H9 (cell line): Measurements from ENCODE around the gene LGMN. TPM values are rescaled to one million over a fixed set of nuclear protein-coding genes. Genes with fewer than 3 reads are reported as not detected.

Experiments
- DNase-seq: peaks from one replicate; pipeline ENCODE4 v3.0.0-alpha.2; 2017
- H2AFZ ChIP-seq: one replicate; pipeline ENCODE4 v1.6.1; 2013; ENCODE audit warnings: mild to moderate bottlenecking, low read length, control low read depth, moderate library complexity
- H2AK5ac ChIP-seq: 2 replicates; pipeline ENCODE4 v1.6.1; 2013; ENCODE audit warnings: low read length, control low read depth, mixed read lengths; ENCODE audit not compliant: insufficient read length
- H2BK120ac ChIP-seq: one replicate; pipeline ENCODE4 v1.6.1; 2013; ENCODE audit warnings: low read depth, mild to moderate bottlenecking, low read length, control low read depth, inconsistent platforms; ENCODE audit not compliant: poor library complexity, severe bottlenecking
- H2BK12ac ChIP-seq: 2 replicates; pipeline ENCODE4 v1.6.1; 2013; ENCODE audit warnings: low read length, control low read depth, mixed read lengths, low read depth; ENCODE audit not compliant: insufficient read length
- H2BK15ac ChIP-seq: 2 replicates; pipeline ENCODE4 v1.6.1; 2013; ENCODE audit warnings: low read depth, low read length, control low read depth
- H2BK20ac ChIP-seq: one replicate; pipeline ENCODE4 v1.6.1; 2013; ENCODE audit warnings: low read depth, mild to moderate bottlenecking, low read length, control low read depth, inconsistent platforms; ENCODE audit not compliant: poor library complexity, severe bottlenecking
- H2BK5ac ChIP-seq: 2 replicates; pipeline ENCODE4 v1.6.1; 2013; ENCODE audit warnings: low read length, control low read depth, mixed read lengths; ENCODE audit not compliant: insufficient read length
- H3K14ac ChIP-seq: 2 replicates; pipeline ENCODE4 v1.6.1; 2013; ENCODE audit warnings: low read length, control low read depth; ENCODE audit not compliant: insufficient read depth
- H3K18ac ChIP-seq: 2 replicates; pipeline ENCODE4 v1.6.1; 2013; ENCODE audit warnings: low read depth, mild to moderate bottlenecking, mixed read lengths, low read length, control low read depth; ENCODE audit not compliant: insufficient read length
- H3K23ac ChIP-seq: 2 replicates; pipeline ENCODE4 v1.6.1; 2013; ENCODE audit warnings: low read length, control low read depth, mixed read lengths, low read depth; ENCODE audit not compliant: insufficient read length
- H3K23me2 ChIP-seq: 2 replicates; pipeline ENCODE4 v1.6.1; 2013; ENCODE audit warnings: low read depth, mild to moderate bottlenecking, mixed read lengths, low read length, control low read depth; ENCODE audit not compliant: insufficient read length, poor library complexity, severe bottlenecking
- H3K27ac ChIP-seq: 2 replicates; pipeline ENCODE4 v1.5.1; 2013; ENCODE audit warnings: low read length, control low read depth, mixed read lengths, low read depth; ENCODE audit not compliant: insufficient read length
- H3K27me3 ChIP-seq: 2 replicates; pipeline ENCODE4 v1.6.1; 2013; ENCODE audit warnings: low read length, control low read depth, inconsistent platforms; ENCODE audit not compliant: insufficient read depth
- H3K4ac ChIP-seq: 2 replicates; pipeline ENCODE4 v1.6.1; 2013; ENCODE audit warnings: low read depth, mild to moderate bottlenecking, control low read depth, inconsistent platforms, low read length, moderate library complexity
- H3K4me1 ChIP-seq: 2 replicates; pipeline ENCODE4 v1.6.1; 2013; ENCODE audit warnings: low read length, control low read depth, inconsistent platforms; ENCODE audit not compliant: insufficient read depth
- H3K4me2 ChIP-seq: 2 replicates; pipeline ENCODE4 v1.6.1; 2013; ENCODE audit warnings: low read length, control low read depth, mixed read lengths; ENCODE audit not compliant: insufficient read length, insufficient read depth
- H3K56ac ChIP-seq: 2 replicates; pipeline ENCODE4 v1.6.1; 2013; ENCODE audit warnings: low read depth, mild to moderate bottlenecking, mixed read lengths, low read length, control low read depth; ENCODE audit not compliant: insufficient read length
- H3K79me1 ChIP-seq: 2 replicates; pipeline ENCODE4 v1.6.1; 2013; ENCODE audit warnings: low read depth, mild to moderate bottlenecking, moderate library complexity, low read length, control low read depth, inconsistent platforms; ENCODE audit not compliant: insufficient read depth, poor library complexity, severe bottlenecking
- H3K79me2 ChIP-seq: 2 replicates; pipeline ENCODE4 v1.6.1; 2013; ENCODE audit warnings: low read length, control low read depth, inconsistent platforms; ENCODE audit not compliant: insufficient read depth
- H3K9ac ChIP-seq: 2 replicates; pipeline ENCODE4 v1.6.1; 2013; ENCODE audit warnings: low read length, control low read depth, mixed read lengths; ENCODE audit not compliant: insufficient read length; ENCODE audit errors: extremely low read depth
- H3K9me3 ChIP-seq: one replicate; pipeline ENCODE4 v1.6.1; 2013; ENCODE audit warnings: low read depth, low read length, inconsistent platforms; ENCODE audit not compliant: control insufficient read depth
- H3T11ph ChIP-seq: one replicate; pipeline ENCODE4 v1.6.1; 2013; ENCODE audit warnings: mild to moderate bottlenecking, low read length, control low read depth, inconsistent platforms
- H4K20me1 ChIP-seq: one replicate; pipeline ENCODE4 v1.6.1; 2013; ENCODE audit not compliant: control insufficient read depth, insufficient read length, insufficient read depth
- H4K5ac ChIP-seq: 2 replicates; pipeline ENCODE4 v1.6.1; 2013; ENCODE audit warnings: low read depth, mild to moderate bottlenecking, mixed read lengths, low read length, control low read depth; ENCODE audit not compliant: insufficient read length
- H4K8ac ChIP-seq: replicated peaks from 2 replicates; pipeline ENCODE4 v1.6.1; 2013; ENCODE audit warnings: low read length, control low read depth, mixed read lengths, low read depth; ENCODE audit not compliant: insufficient read length
- H4K91ac ChIP-seq: 2 replicates; pipeline ENCODE4 v1.6.1; 2013; ENCODE audit warnings: low read depth, mild to moderate bottlenecking, moderate library complexity, mixed read lengths, low read length, control low read depth; ENCODE audit not compliant: insufficient read length
- H3K27ac Mint-ChIP-seq, 3 experiments: 2 replicates in 2 of 3; 3 replicates in 1 of 3; pipeline ENCODE4 v1.8.0; 2020 to 2021; ENCODE audit warnings: mixed read lengths in 3 of 3, mild to moderate bottlenecking in 1 of 3, moderate library complexity in 1 of 3
- H3K27me3 Mint-ChIP-seq: 2 replicates; pipeline ENCODE4 v1.8.0; 2021; ENCODE audit warnings: low read depth, mild to moderate bottlenecking, moderate library complexity, mixed read lengths
- H3K36me3 Mint-ChIP-seq, 3 experiments: 2 replicates in 2 of 3; 3 replicates in 1 of 3; pipeline ENCODE4 v1.8.0; 2020 to 2021; ENCODE audit warnings: low read depth in 3 of 3, mixed read lengths in 3 of 3; ENCODE audit not compliant: insufficient read depth in 1 of 3
- H3K4me1 Mint-ChIP-seq, 2 experiments: 2 replicates each; pipeline ENCODE4 v1.8.0; 2020; ENCODE audit warnings: mixed read lengths in 2 of 2
- H3K4me3 Mint-ChIP-seq, 2 experiments: 2 replicates in 1 of 2; 3 replicates in 1 of 2; pipeline ENCODE4 v1.8.0; 2020 to 2021; ENCODE audit warnings: mild to moderate bottlenecking in 2 of 2, mixed read lengths in 2 of 2, moderate library complexity in 1 of 2
- H3K9me3 Mint-ChIP-seq, 2 experiments: 2 replicates in 1 of 2; 3 replicates in 1 of 2; pipeline ENCODE4 v1.8.0; 2020; ENCODE audit warnings: mild to moderate bottlenecking in 2 of 2, mixed read lengths in 2 of 2, moderate library complexity in 1 of 2
- WGBS: extraction: QIAGEN DNeasy Blood & Tissue Kit; methylation state at CpG from one replicate; pipeline ENCODE4 v1.1.7; 2013; ENCODE audit warnings: missing lambda C conversion rate, low lambda C conversion rate, mixed read lengths; ENCODE audit not compliant: insufficient read length; ENCODE audit errors: extremely low coverage; 5-methylcytosine and 5-hydroxymethylcytosine counted together
- total RNA-seq: library from RNA; stranded (reverse); gene quantifications from 2 replicates; pipeline ENCODE4 v1.2.1, GENCODE V29; 2021
- TF ChIP-seq, protein P1 (sequence below): fragments of 200-600 bp; sonication (generic); conservative IDR thresholded peaks from 3 replicates; pipeline ENCODE4 v1.8.0; 2021; ENCODE audit warnings: antibody characterized with exemption, mild to moderate bottlenecking

LGMN gene
- total RNA-seq, 1 experiment from 2014 or later = 55.3 TPM

DNA sequence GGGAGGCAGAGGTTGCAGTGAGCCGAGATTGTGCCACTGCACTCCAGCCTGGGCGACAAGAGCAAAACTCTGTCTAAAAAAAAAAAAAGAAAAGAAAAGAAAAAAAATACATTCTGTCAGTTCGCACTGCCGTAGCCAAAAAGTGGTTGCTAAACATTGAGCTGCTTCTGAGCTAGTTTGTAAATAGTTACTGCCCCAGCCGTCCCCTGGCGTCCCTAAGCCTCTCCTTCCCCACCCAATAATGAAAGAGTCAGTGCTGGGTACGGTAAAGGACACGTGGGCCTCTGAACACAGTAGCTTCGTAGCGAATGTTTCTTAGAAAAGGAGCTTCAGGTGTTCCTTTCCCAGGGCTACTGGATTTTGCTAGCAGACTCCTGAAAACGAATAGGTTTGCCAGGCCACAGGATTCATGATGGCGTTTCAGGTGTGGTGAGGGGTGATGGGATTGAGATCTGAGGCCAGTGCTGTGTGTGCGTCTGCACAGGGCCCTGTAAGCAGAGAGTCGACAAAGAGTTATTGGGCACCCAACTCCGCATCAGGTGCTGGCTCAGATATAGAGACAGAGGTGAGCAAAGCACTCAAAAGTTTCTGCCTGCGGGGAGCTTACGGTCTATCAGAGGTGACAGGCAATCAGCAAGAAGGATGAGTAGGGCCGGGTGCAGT is 94.1 kb downstream of the LGMN start:
- Histone ChIP-seq H2BK120ac (no peak overlapping the region), H3K56ac (no peak overlapping the region), H3K79me1 (no peaks in the 10 kb centered on the region), H2BK20ac (no peak overlapping the region), H4K5ac (no peak overlapping the region), H3K4ac (no peak overlapping the region), H3K79me2 (no peaks in the 10 kb centered on the region), H2BK15ac (no peak overlapping the region), H3K4me1 (no peaks in the 10 kb centered on the region), H4K91ac (no peak overlapping the region), H2AK5ac (no peak overlapping the region), H2BK12ac (no peak overlapping the region), H2AFZ (no peak overlapping the region), H3K18ac (no peak overlapping the region), H3K23ac (no peak overlapping the region), H3K9me3 (no peaks in the 10 kb centered on the region), H2BK5ac (no peak overlapping the region), H3K27me3 (no peaks in the 10 kb centered on the region), H3K9ac (no peak overlapping the region), H3T11ph (no peak overlapping the region), H3K14ac (no peak overlapping the region; the same call in 1 of the 2 replicates), H4K20me1 (no peaks in the 10 kb centered on the region), H3K4me2 (no peak overlapping the region), H3K23me2 (no peaks in the 10 kb centered on the region), H3K27ac (no peak overlapping the region), H4K8ac (no peak overlapping the region)
- H3K36me3 Mint-ChIP-seq = no peaks in the 10 kb centered on the region; a peak in 1 of 7 replicates
- no peak overlapping the region for H3K4me3 Mint-ChIP-seq
- H3K9me3 Mint-ChIP-seq = no peaks in the 10 kb centered on the region
- WGBS = no CpG with 5 or more reads among the region's 18 CpGs
- H3K27ac Mint-ChIP-seq = no peak overlapping the region; a peak in 1 of 7 replicates
- TF ChIP-seq, protein P1, sequence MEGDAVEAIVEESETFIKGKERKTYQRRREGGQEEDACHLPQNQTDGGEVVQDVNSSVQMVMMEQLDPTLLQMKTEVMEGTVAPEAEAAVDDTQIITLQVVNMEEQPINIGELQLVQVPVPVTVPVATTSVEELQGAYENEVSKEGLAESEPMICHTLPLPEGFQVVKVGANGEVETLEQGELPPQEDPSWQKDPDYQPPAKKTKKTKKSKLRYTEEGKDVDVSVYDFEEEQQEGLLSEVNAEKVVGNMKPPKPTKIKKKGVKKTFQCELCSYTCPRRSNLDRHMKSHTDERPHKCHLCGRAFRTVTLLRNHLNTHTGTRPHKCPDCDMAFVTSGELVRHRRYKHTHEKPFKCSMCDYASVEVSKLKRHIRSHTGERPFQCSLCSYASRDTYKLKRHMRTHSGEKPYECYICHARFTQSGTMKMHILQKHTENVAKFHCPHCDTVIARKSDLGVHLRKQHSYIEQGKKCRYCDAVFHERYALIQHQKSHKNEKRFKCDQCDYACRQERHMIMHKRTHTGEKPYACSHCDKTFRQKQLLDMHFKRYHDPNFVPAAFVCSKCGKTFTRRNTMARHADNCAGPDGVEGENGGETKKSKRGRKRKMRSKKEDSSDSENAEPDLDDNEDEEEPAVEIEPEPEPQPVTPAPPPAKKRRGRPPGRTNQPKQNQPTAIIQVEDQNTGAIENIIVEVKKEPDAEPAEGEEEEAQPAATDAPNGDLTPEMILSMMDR = no peak
- DNase-seq = no peak
- H3K4me1 Mint-ChIP-seq = peaks cover 0 to 9% of the 10 kb centered on the region in 2 experiments; a peak in 1 of 4 replicates
- 0 out of 2 replicates have a peak, but pooled peaks cover 2% of the 10 kb centered on the region for H3K27me3 Mint-ChIP-seq

Other genes starting within 250 kb of the LGMN start
- gene RIN3, start 234.8 kb downstream of the LGMN start, total RNA-seq = 1.5 and 1.6 TPM in 2 replicates
- 23.9 and 25.4 TPM in 2 replicates for gene GOLGA5, start 45.7 kb upstream of the LGMN start, total RNA-seq
- 6.7 and 7.8 TPM in 2 replicates for gene CHGA, start 174.5 kb upstream of the LGMN start, total RNA-seq